Measurements from ENCODE around the gene DPP8.

- TF ChIP-seq CTCF (IDR thresholded peaks at IDR 0.05) (no peak), POLR2A (IDR thresholded peaks at IDR 0.05) (no peak)
Measured at GRCh38 chr15:65431731-65432130, 85.8 kb downstream of the DPP8 start.
